ENCODE results near the gene PRPSAP2.

GRCh38 chr17:18946536-18946935 is 88.6 kb downstream of the PRPSAP2 start:
- no peak for TF ChIP-seq CTCF (optimal IDR thresholded peaks at IDR 0.05 in 1 of 3, IDR thresholded peaks at IDR 0.05 in 1 of 3, conservative IDR thresholded peaks at IDR 0.05 in 1 of 3; ENCODE audit: extremely low read depth in 1 of 3, insufficient read depth in 2 of 3, low read length in 3 of 3)
- no peak for TF ChIP-seq EZH2 (IDR thresholded peaks at IDR 0.05; ENCODE audit: low read length)
